ENCODE results near the gene CACNA2D3.

- TF ChIP-seq CTCF (IDR thresholded peaks at IDR 0.05) (no peak), POLR2AphosphoS5 (IDR thresholded peaks at IDR 0.05) (no peak), POLR2A (IDR thresholded peaks at IDR 0.05) (no peak)
Observed at GRCh38 chr3:54094926-54095325, 27.4 kb upstream of the CACNA2D3 start.

Measured in upper lobe of left lung (tissue), 4 donors.